K562 (cell line): ENCODE data around the gene CAPN2. TPM values are rescaled to one million over a fixed set of nuclear protein-coding genes. Genes with fewer than 3 reads are reported as not detected.

Experiments used
- ATAC-seq: fragments of 200-7000 bp; cut with Tn5 transposase; 3 replicates; pipeline ENCODE4 v1.9.1; 2020; ENCODE audit warnings: moderate library complexity
- BruUV-seq: library from RNA; stranded (reverse); fragments of 400-500 nt; replicated peaks from 2 replicates; lab custom pipeline; 2021; lab: Mats Ljungman, UMichigan
- CTCF ChIA-PET: fragments of 300-600 bp; formaldehyde crosslinking; extraction: SDS; loops from one replicate; lab custom pipeline; 2021; ENCODE audit warnings: low intra/inter-chr PET ratio; lab: Yijun Ruan, JAX
- POLR2A ChIA-PET: fragments of 300-600, 350-650 bp; sonication (Branson Sonifier 250); formaldehyde crosslinking; extraction: SDS; loops from one replicate; lab custom pipeline; 2021; ENCODE audit warnings: antibody characterized with exemption, inconsistent platforms; lab: Yijun Ruan, JAX
- DNase-seq, 4 experiments: peaks; one replicate each; pipeline versions ENCODE4 v3.0.0 to v3.0.0-alpha.2; 2011 to 2018; ENCODE audit warnings: low spot score in 3 of 4, mixed read lengths in 3 of 4; ENCODE audit errors: extremely low read depth in 1 of 4
- FAIRE-seq: peaks from 2 replicates; lab custom pipeline; 2011; peaks lifted over from hg19 to GRCh38; lab: Jason Lieb, UNC
- H2AFZ ChIP-seq: 2 replicates; pipeline ENCODE4 v1.6.0; 2011; ENCODE audit warnings: low read depth, low read length, control low read depth, inconsistent platforms
- H3K27ac ChIP-seq: fragments of 200-600 bp; 3 replicates; pipeline ENCODE4 v1.8.0; 2011; ENCODE audit warnings: low read depth, mild to moderate bottlenecking, control low read depth, inconsistent platforms, low read length, moderate library complexity, mixed read lengths; ENCODE audit errors: extremely low read depth
- H3K27me3 ChIP-seq, 2 experiments: fragments of 300-600 bp in 1 of 2; 2 replicates in 1 of 2; 3 replicates in 1 of 2; pipeline versions ENCODE4 v1.6.0 to v1.8.0; 2011; ENCODE audit warnings: inconsistent platforms in 2 of 2, low read length in 2 of 2, mild to moderate bottlenecking in 1 of 2, mixed read lengths in 1 of 2, moderate library complexity in 1 of 2; ENCODE audit not compliant: control insufficient read depth in 2 of 2, insufficient read depth in 2 of 2
- H3K36me3 ChIP-seq: fragments of 300-600 bp; 3 replicates; pipeline ENCODE4 v1.8.0; 2011; ENCODE audit warnings: mild to moderate bottlenecking, low read length, inconsistent platforms; ENCODE audit not compliant: control insufficient read depth, insufficient read depth
- H3K4me1 ChIP-seq, 2 experiments: fragments of 200-600 bp in 1 of 2; replicated peaks in 1 of 2; 2 replicates in 1 of 2; 3 replicates in 1 of 2; pipeline versions ENCODE4 v1.5.1 to v1.8.0; 2011; ENCODE audit warnings: inconsistent platforms in 2 of 2, low read length in 2 of 2, mild to moderate bottlenecking in 1 of 2, mixed read lengths in 1 of 2, moderate library complexity in 1 of 2; ENCODE audit not compliant: control insufficient read depth in 2 of 2, insufficient read depth in 2 of 2
- H3K4me2 ChIP-seq: 2 replicates; pipeline ENCODE4 v1.6.1; 2011; ENCODE audit warnings: low read length, control low read depth, inconsistent platforms, mixed read lengths; ENCODE audit not compliant: insufficient read depth
- H3K4me3 ChIP-seq: fragments of 200-600 bp; sonication (generic), shearing (Covaris generic); 2 replicates; pipeline ENCODE4 v1.5.1; 2016; ENCODE audit warnings: control low read depth, inconsistent platforms
- H3K79me2 ChIP-seq: fragments of 200-600 bp; 3 replicates; pipeline ENCODE4 v1.8.0; 2011; ENCODE audit warnings: low read length, inconsistent platforms; ENCODE audit not compliant: control insufficient read depth, insufficient read depth
- H3K9ac ChIP-seq, 2 experiments: 2 replicates each; pipeline versions ENCODE4 v1.6.0 to v1.6.1; 2011; ENCODE audit warnings: low read depth in 2 of 2, low read length in 2 of 2, control low read depth in 1 of 2, inconsistent platforms in 1 of 2, mild to moderate bottlenecking in 1 of 2, mixed read lengths in 1 of 2; ENCODE audit not compliant: insufficient read depth in 1 of 2
- H3K9me1 ChIP-seq: one replicate; pipeline ENCODE4 v1.6.0; 2011; ENCODE audit warnings: inconsistent platforms, mild to moderate bottlenecking, low read length, moderate library complexity; ENCODE audit not compliant: control insufficient read depth, insufficient read depth
- H3K9me3 ChIP-seq: replicated peaks from 2 replicates; pipeline ENCODE4 v1.5.1; 2011; ENCODE audit warnings: low read depth, low read length, inconsistent platforms; ENCODE audit not compliant: control insufficient read depth, insufficient read depth
- H4K20me1 ChIP-seq: replicated peaks from 2 replicates; pipeline ENCODE4 v1.6.1; 2011; ENCODE audit warnings: low read length, inconsistent platforms, mixed read lengths; ENCODE audit not compliant: control insufficient read depth, insufficient read depth
- CBX3 ChIP-seq, 2 experiments: IDR thresholded peaks; 1 replicate in 1 of 2; 2 replicates in 1 of 2; pipeline ENCODE4 v1.6.1; 2012; ENCODE audit warnings: inconsistent platforms in 2 of 2, low read length in 2 of 2, borderline replicate concordance in 1 of 2, control low read depth in 1 of 2
- CBX5 ChIP-seq: IDR thresholded peaks from 2 replicates; pipeline ENCODE4 v1.6.1; 2014; ENCODE audit warnings: low read depth, borderline replicate concordance
- YY1 ChIP-seq, 3 experiments: IDR thresholded peaks; 2 replicates each; pipeline ENCODE4 v1.6.1; 2011; ENCODE audit warnings: low read length in 2 of 3, mild to moderate bottlenecking in 2 of 3, moderate library complexity in 2 of 3, borderline replicate concordance in 1 of 3, control low read depth in 1 of 3, low read depth in 1 of 3; ENCODE audit not compliant: insufficient read depth in 3 of 3, insufficient replicate concordance in 2 of 3, control insufficient read depth in 1 of 3, insufficient read length in 1 of 3; ENCODE audit errors: extremely low read depth in 1 of 3
- WGBS: fragments of 100-300 bp; shearing (Covaris generic); methylation state at CpG from one replicate; pipeline ENCODE4 v1.1.6; 2016; ENCODE audit warnings: low coverage, mixed read lengths; ENCODE audit not compliant: insufficient coverage; ENCODE audit errors: missing lambda C conversion rate; 5-methylcytosine and 5-hydroxymethylcytosine counted together
- in situ Hi-C: fragments of 300-500 bp; cut with MboI; formaldehyde crosslinking; loops from 4 replicates; pipeline ENCODE4 v1.15.0; 2018; ENCODE audit warnings: inconsistent platforms, mixed read lengths
- intact Hi-C: fragments of 100-400 bp; cut with micrococcal nuclease; formaldehyde crosslinking; loops from 2 replicates; pipeline ENCODE4 v1.14.2; 2022
- polyA plus RNA-seq, 8 experiments: library from polyadenylated mRNA; depleted of rRNA in 4 of 8; stranded (reverse) in 5 of 8; unstranded in 3 of 8; fragments of >200 nt; fragmentation: Nextera tagmentation in 2 of 8; fragmentation: Illumina TruSeq in 1 of 8; extraction: Ambion mirVana in 2 of 8; extraction: Trizol in 1 of 8; gene quantifications; 2 replicates each; pipeline versions ENCODE4 v1.2.1 to v1.2.3, GENCODE V29; 2011 to 2014; ENCODE audit warnings: inconsistent platforms in 1 of 8, missing spikeins in 1 of 8
- total RNA-seq, 7 experiments: library from RNA; depleted of rRNA in 6 of 7; stranded (reverse); fragments of >200 nt in 6 of 7; fragmentation: Illumina TruSeq in 2 of 7; extraction: Trizol in 2 of 7; gene quantifications; 2 replicates each; pipeline versions ENCODE4 v1.2.1 to v1.2.3, GENCODE V29; 2011 to 2021; ENCODE audit warnings: low replicate concordance in 1 of 7
- TF ChIP-seq, protein P1 (sequence below): fragments of 450-650 bp; IDR thresholded peaks from 2 replicates; pipeline ENCODE4 v1.7.1; 2018; ENCODE audit warnings: mild to moderate bottlenecking, low read depth; ENCODE audit not compliant: partially characterized antibody

The CAPN2 gene
- total and polyA plus RNA-seq, 9 of the 15 experiments (the other 6 are each of a cell fraction or from before 2014, with no cell fraction given) = 24.6 to 157 (median 101) TPM

DNA sequence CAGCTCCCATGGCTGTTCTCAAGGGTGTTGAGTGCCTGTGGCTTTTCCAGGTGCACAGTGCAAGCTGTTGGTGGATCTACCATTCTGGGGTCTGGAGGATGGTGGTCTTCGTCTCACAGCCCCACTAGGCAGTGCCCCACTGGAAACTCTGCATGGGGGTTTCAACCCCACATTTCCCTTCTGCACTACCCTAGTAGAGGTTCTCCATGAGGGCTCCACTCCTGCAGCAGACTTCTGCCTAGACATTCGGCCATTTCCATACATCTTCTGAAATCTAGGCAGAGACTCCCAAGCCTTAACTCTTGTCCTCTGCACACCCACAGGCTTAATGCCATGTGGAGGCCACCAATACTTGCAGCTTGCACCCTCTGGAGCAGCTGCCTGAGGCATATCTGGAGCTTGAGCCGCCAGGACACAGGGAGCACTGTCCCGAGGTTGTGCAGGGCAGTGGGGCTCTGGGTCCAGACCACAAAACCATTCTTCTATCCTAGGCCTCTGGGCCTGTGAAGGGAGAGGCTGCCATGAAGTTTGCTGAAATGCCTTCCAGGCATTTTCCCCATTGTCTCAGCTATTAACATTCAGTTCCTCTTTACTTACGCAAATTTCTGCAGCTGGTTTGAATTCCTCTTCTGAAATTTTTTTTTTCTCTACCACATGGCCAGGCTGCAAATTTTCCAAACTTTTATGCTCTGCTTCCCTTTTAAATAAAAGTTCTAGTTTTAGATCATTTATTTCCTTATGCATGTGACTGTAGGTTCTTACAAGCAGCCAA is 38.0 kb upstream of the CAPN2 start:
- no peaks in the 10 kb centered on the region for H3K9me1 ChIP-seq
- POLR2A ChIA-PET = interaction anchor here (0.7 kb wide), 1 partner anchor 51 kb away, joined by 3 read pairs; no protein-coding TSS in a partner anchor
- intact Hi-C loops (no loop called here), in situ Hi-C loops (loop anchor here (25.0 kb wide), 1 partner anchor 887 kb away; no protein-coding TSS in a partner anchor)
- ATAC-seq (no peak), FAIRE-seq (no peak), DNase-seq (no peak)
- H3K4me1 ChIP-seq = no peaks in the 10 kb centered on the region; a peak in 2 of 5 replicates
- H3K9me3 ChIP-seq = no peaks in the 10 kb centered on the region
- no peaks in the 10 kb centered on the region for H4K20me1 ChIP-seq
- TF ChIP-seq CBX3 (IDR thresholded peaks at IDR 0.05; ENCODE audit: borderline replicate concordance in 1 of 2, low read length in 2 of 2) = peak in 1 of 2 experiments; percentile 56; a peak in 1 of 3 replicates
- TF ChIP-seq YY1 (IDR thresholded peaks at IDR 0.05; ENCODE audit: borderline replicate concordance in 1 of 3, control insufficient read depth in 1 of 3, extremely low read depth in 1 of 3, insufficient read depth in 3 of 3, insufficient read length in 1 of 3, insufficient replicate concordance in 2 of 3, low read depth in 1 of 3, low read length in 2 of 3) = peak in 1 of 3 experiments; percentile 41
- TF ChIP-seq CBX5 = peak; percentile 72
- TF ChIP-seq, protein P1, sequence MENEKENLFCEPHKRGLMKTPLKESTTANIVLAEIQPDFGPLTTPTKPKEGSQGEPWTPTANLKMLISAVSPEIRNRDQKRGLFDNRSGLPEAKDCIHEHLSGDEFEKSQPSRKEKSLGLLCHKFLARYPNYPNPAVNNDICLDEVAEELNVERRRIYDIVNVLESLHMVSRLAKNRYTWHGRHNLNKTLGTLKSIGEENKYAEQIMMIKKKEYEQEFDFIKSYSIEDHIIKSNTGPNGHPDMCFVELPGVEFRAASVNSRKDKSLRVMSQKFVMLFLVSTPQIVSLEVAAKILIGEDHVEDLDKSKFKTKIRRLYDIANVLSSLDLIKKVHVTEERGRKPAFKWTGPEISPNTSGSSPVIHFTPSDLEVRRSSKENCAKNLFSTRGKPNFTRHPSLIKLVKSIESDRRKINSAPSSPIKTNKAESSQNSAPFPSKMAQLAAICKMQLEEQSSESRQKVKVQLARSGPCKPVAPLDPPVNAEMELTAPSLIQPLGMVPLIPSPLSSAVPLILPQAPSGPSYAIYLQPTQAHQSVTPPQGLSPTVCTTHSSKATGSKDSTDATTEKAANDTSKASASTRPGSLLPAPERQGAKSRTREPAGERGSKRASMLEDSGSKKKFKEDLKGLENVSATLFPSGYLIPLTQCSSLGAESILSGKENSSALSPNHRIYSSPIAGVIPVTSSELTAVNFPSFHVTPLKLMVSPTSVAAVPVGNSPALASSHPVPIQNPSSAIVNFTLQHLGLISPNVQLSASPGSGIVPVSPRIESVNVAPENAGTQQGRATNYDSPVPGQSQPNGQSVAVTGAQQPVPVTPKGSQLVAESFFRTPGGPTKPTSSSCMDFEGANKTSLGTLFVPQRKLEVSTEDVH = no peak
- no peaks in the 10 kb centered on the region for H3K79me2 ChIP-seq
- BruUV-seq = no TSS peak
- H2AFZ ChIP-seq = no peak overlapping the region
- H3K4me3 ChIP-seq = no peak overlapping the region
- H3K9ac ChIP-seq = no peak overlapping the region
- 2% methylated on average over 5 of the region's 5 CpGs for WGBS
- peaks cover 0 to 7% of the 10 kb centered on the region in 2 experiments; a peak in 1 of 5 replicates for H3K27me3 ChIP-seq
- no peak overlapping the region for H3K27ac ChIP-seq
- CTCF ChIA-PET = no interaction called here
- H3K4me2 ChIP-seq = no peak overlapping the region
- H3K36me3 ChIP-seq = no peaks in the 10 kb centered on the region
